Body of pancreas (tissue), 4 donors: Measurements from ENCODE around the gene KCNG4.

ENCODE experiments used
- CTCF ChIP-seq, 7 experiments: fragments of 450-650 bp in 4 of 7; fragments of 200-600 bp in 3 of 7; sonication (generic) in 3 of 7; IDR thresholded peaks; one replicate each; pipeline ENCODE4 v1.5.1; 2016 to 2019; ENCODE audit warnings: antibody characterized with exemption in 7 of 7
- POLR2A ChIP-seq, 3 donors: fragments of 450-650 bp; IDR thresholded peaks; one replicate each; pipeline ENCODE4 v1.6.1; 2016; ENCODE audit warnings: antibody characterized with exemption in 3 of 3, mild to moderate bottlenecking in 2 of 3

GRCh38 chr16:84232060-84232459 is 7.8 kb downstream of the KCNG4 start:
- no peak for TF ChIP-seq POLR2A (IDR thresholded peaks at IDR 0.05)
- TF ChIP-seq CTCF (IDR thresholded peaks at IDR 0.05) = no peak
